HG02840 (cell line): ENCODE results near the gene CAMK4.

Source experiments
- ATAC-seq: cut with Tn5 transposase; IDR thresholded peaks from one replicate; pipeline ENCODE4 v1.9.1; 2021; ENCODE audit warnings: mild to moderate bottlenecking, moderate library complexity, moderate number of reproducible peaks; ENCODE audit not compliant: unreplicated experiment, low FRiP score

The CAMK4 gene

DNA sequence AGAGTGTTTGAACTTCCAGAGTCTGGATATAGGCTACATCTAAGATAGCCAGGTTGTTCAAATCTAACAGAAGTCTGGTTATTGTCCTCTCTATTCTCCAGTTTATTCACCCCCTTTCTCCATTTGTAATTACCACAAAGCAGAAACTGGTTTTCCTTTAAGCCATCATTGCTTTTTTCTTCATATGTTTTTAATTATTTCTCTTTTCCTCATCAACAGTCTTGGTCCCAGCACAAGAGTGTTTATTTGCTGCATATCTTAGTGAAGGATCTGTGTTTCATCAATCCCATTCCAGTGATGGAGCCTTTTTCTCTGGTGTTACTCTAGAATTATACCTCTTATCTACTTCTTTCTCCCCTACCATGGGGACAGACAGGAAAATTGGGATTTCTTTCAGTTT is 142.2 kb downstream of the CAMK4 start:
- no peak for ATAC-seq

DNA sequence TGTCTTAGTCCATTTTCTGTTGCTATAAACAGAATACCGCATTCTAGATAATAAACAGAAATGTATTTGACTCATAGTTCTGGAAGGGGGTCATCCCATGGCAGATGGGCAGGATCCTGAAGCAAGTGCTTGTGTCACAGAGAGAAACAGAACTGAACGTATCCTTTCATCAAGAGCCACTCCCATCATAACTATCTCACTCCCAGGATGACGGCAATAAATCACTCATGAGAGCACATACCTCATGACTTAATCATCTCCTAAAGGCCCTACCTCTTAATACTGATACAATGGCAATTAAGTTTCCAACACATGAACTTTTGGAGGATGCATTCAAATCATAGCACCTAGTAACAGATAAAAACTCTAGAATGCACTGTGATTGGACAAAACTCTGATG is 142.9 kb downstream of the CAMK4 start:
- no peak for ATAC-seq

DNA sequence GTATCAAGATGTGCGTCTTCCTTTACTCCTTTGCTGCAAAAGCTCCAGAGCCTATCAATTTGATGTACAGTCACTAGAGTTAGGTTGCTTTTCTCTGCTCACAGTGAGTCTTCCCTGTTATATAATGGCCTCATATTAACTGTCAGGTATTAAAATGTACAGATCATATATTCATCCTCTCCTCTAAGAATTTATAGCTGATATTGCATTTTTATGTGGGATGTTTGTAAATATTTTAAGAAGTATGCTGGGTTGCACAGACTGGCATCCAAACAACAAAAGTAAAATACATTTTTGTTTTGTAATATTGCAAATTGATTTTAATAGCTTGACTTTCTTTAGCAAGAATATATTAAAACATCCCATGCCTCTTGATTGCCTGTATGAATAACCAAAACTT is 148.6 kb downstream of the CAMK4 start:
- ATAC-seq = no peak

- no peak for ATAC-seq
Observed at GRCh38 chr5:111374380-111374779, 150.2 kb downstream of the CAMK4 start.

DNA sequence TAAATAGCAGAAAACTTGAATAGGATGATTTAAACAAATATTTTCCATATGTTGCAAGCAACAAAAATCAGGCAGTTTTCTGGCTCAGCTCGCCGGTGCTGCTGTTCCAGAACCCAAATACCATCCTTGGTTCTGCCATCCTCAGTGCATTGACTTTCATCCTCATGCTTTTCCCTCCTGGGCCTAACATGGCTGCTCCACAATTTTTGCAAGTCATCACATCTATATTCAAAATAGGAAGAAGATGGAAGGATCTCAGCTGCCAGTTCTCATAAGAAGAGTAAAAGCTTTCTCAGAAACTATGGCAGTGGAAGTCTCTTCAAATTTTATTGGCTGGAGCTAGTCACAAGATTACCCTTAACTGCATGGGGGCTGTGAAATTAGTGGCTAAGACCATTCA is 151.5 kb downstream of the CAMK4 start:
- no peak for ATAC-seq

DNA sequence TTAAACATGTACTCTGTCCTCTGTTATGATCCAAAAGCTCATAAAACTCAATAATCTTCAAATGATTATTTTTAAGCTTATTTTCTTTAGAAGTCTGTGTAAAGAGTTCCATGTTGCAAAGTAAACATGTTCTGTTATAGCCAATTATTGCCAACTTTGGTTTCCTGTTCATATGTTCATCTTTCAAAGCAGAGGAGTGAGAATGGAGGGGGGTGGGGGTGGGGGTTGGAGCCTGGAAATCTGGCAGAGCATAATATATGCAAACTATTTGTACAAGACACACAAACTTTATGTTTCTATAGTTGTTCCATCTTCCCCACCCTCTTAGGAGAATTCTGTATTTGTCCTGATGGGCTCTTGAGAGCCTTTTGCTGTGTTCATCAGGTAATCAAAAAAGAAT is 153.1 kb downstream of the CAMK4 start:
- ATAC-seq = no peak

- ATAC-seq = no peak
Observed at GRCh38 chr5:111379391-111379816, 155.2 kb downstream of the CAMK4 start.

- no peak for ATAC-seq
Observed at GRCh38 chr5:111383288-111383970, 159.2 kb downstream of the CAMK4 start.

DNA sequence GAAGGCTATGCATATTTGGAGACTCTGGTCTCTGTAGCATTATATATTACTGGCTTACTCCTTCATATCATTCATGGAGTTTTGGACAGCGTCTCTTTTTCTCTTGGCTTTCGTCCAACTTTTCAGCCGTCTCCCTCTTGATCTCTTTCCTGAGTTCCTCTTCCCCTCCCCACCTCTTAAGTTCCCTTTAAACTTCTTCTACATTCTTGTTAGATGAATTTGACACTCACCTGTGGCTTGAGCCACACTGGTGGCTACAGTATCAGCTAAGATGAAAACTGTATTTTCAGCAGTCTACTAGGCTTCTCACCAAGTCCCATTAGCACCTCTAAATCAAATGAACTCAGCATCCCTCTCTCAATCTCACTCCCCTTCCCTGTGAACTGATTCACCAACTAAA is 160.0 kb downstream of the CAMK4 start:
- ATAC-seq = no peak

DNA sequence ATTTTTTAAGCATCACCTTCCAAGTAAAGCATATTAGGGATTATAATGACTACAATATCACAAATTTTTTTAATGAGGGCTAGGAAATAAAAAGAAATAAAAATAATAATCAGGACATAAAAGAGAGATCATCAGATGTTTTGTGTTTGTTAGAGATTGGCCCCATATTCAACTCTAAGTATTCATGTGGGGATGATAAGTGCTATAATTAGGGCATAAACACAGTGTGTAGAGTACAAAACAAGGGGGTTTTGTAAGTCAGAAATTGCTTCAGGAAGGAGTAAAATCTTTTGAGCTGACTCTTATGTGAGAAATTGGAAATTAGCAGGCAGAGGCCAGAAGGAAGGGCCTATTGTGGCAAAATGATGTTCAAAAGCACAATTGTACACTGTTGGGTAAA is 160.9 kb downstream of the CAMK4 start:
- ATAC-seq = no peak

DNA sequence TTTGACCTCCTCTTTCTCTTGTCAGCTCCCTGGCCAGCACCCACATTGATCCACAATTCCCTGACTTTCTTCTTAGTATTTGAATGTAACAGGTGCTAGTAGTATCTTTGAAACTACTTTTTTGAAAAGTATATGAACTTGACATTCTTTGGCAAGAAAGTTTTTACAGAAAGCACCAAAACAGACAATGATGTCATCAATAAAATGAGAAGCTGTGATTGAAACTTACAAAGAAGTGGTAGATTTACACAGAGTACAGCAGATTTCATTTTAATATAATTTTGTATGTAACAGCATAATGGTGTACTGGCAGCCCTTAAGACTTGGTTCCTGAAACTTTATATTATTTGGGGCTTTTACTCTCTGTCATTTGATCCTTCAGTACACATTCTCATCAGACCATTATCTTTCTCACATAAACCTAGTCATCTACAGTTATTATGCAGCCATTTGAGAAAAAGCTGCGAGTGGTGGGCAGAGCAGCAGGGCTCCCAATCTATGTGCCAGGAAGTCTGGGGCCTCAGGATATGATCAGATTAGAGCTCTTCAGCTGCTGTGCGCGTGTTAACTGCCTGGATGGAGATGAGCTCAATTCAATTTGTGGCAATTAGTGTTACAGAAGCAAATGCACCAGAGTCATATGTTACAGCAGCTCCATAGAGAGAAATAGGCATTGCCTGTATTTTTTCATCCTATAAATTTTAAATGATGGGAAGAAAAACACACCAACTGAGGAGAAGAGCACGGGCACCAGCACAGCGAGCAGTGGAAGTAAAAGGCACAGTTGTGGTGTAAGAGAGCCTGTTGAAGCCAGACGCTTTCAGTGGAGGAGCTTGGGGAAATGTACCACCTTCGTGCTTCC is 162.0 kb downstream of the CAMK4 start:
- ATAC-seq = no peak

GRCh38 chr5:111386832-111387162 is 162.6 kb downstream of the CAMK4 start:
- no peak for ATAC-seq

DNA sequence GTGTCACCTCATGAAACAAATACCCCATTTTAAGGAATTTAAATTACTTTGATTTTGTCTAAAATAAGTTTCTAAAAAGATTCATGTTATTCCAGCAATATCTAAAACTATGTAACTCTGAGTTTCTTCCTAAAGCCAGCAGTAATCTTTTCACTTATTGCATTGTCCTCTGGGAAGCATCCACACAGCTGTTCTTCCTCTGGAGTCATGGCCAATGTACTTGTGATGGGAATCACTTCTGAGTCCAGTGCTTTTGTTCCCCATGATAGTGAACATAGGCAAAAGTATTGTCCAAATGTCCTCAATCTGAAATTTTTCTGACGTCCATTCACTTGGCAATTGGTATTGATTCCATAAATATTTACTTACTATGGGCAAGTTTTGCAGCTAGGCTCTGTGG is 163.2 kb downstream of the CAMK4 start:
- no peak for ATAC-seq

GRCh38 chr5:111389390-111390082 is 165.4 kb downstream of the CAMK4 start:
- no peak for ATAC-seq

DNA sequence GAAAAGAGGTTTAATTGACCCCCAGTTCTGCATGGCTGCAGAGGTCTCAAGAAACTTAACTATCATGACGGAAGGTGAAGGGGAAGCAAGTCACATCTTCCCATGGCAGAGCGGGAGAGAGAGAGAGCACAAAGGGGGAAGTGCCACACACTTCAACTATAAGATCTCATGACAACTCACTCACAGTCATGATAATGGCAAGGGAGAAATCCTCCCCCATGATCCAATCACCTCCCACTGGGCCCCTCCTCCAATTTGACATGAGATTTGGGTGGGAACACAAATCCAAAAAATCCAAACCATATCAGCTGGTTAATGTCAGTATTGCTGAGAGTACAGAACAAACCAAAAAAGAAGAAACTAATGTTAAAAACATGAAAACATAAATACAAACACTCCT is 168.0 kb downstream of the CAMK4 start:
- ATAC-seq = no peak

GRCh38 chr5:111394586-111394985 is 170.4 kb downstream of the CAMK4 start:
- no peak for ATAC-seq

DNA sequence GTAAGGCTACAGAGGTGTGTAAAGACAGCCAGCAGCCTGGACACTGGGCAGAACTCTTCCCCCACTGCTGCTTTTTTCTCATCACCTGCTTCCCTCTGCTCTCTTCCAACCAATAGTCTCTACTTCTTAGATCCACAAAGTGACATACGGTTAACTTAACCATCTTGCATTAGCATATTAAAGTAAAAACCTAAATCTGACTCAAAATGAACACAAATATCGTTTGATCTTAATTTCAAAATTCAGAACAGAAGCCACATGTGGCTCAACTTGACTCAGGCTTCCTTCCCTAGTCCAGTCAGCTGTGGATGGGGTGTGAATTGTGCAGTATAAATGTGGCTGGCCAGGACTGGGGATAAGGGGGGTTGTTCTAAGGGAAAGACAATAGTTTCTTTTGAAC is 173.8 kb downstream of the CAMK4 start:
- ATAC-seq = no peak

GRCh38 chr5:111399113-111399512 is 174.9 kb downstream of the CAMK4 start:
- ATAC-seq = no peak

- ATAC-seq = no peak
Observed at GRCh38 chr5:111401906-111402305, 177.7 kb downstream of the CAMK4 start.

DNA sequence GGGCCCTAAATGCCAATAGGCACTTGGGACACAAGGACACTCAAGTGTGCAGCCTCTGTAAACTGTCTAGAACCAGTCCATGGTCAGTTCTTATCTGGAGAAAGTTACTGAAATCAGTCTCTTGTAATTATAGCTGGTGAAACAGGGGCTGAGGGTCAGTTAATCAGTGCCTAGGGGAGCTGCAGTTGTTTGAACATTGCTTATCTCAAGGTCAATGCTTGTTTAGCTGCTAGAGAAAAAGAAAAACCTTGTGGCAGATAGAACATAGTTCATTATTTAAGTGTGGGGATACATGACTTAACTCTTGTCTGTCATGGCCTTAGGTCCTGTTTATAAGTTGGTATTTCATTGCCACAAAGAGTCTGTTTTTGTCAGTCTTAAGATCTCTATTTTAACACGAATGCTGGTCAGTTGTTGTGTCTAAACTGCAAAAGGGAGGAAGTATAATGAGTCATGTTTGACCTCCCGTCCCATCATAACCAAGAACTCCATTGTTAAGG is 180.1 kb downstream of the CAMK4 start:
- ATAC-seq = no peak

DNA sequence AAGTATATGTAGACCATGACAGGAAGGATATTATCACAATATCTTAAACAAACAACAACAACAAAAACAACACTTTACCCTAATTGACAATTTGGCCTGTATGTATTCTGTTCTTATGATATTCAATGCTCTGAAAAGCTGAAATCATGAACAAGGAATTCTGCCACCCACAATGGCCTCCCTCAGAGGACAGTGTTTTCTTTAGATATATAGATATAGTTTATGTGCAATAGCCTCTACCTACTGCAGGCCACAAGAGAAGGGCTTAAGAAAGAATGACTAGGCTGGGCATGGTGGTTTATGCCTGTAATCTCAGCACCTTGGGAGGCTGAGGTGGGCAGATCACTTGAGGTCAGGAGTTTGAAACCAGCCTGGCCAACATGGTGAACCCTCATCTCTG is 183.4 kb downstream of the CAMK4 start:
- ATAC-seq = no peak
